Esophagus squamous epithelium (tissue), 4 donors: Measurements from ENCODE around the gene IFT80.

ENCODE experiments used
- CTCF ChIP-seq, 6 experiments: fragments of 450-650 bp in 4 of 6; fragments of 200-600 bp in 2 of 6; sonication (generic) in 2 of 6; IDR thresholded peaks; one replicate each; pipeline ENCODE4 v1.5.1; 2016 to 2019; ENCODE audit warnings: antibody characterized with exemption in 6 of 6, mild to moderate bottlenecking in 4 of 6, moderate library complexity in 4 of 6
- POLR2A ChIP-seq, 4 donors: fragments of 450-650 bp; IDR thresholded peaks; one replicate each; pipeline ENCODE4 v1.6.1; 2017; ENCODE audit warnings: antibody characterized with exemption in 4 of 4, mild to moderate bottlenecking in 4 of 4, moderate library complexity in 3 of 4

DNA sequence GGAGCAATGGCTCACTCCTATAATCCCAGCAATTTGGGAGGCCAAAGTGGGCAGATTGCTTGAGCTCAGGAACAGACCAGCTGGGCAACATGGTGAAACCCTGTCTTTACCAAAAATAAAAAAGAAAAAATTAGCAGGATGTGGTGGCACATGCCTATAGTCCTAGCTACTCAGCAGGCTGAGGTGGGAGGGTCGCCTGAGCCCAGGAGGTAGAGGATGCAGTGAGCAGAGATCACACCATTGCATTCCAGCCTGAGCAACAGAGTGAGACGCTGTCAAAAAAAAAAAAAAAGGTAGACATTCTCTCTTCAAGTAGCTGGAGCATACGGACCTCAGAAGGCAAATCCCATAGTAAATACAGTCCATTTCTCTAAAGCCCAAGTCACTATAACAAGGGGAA lies 180.9 kb downstream of the IFT80 start:
- TF ChIP-seq CTCF (IDR thresholded peaks at IDR 0.05), result no peak
- no peak for TF ChIP-seq POLR2A (IDR thresholded peaks at IDR 0.05)
